Stomach (tissue), 4 donors: ENCODE results near the gene ALG8.

Experiments used
- CTCF ChIP-seq, 7 experiments: fragments of 450-650 bp in 4 of 7; fragments of 200-600 bp in 3 of 7; sonication (generic) in 3 of 7; IDR thresholded peaks; one replicate each; pipeline ENCODE4 v1.5.1; 2016 to 2019; ENCODE audit warnings: antibody characterized with exemption in 7 of 7, control low read depth in 2 of 7, mild to moderate bottlenecking in 1 of 7
- EP300 ChIP-seq: sonication (generic); formaldehyde crosslinking; IDR thresholded peaks from one replicate; pipeline ENCODE4 v1.6.1; 2017; ENCODE audit warnings: antibody characterized with exemption

GRCh38 chr11:78161346-78161745, 21.9 kb upstream of the ALG8 start:
- TF ChIP-seq EP300: no peak
- no peak for TF ChIP-seq CTCF (IDR thresholded peaks at IDR 0.05)
